ENCODE measurements around the gene CDC42EP3.

Gene CDC42EP3

GRCh38 chr2:37633845-37634244 lies 37.6 kb downstream of the CDC42EP3 start:
- no peak for DNase-seq

DNA sequence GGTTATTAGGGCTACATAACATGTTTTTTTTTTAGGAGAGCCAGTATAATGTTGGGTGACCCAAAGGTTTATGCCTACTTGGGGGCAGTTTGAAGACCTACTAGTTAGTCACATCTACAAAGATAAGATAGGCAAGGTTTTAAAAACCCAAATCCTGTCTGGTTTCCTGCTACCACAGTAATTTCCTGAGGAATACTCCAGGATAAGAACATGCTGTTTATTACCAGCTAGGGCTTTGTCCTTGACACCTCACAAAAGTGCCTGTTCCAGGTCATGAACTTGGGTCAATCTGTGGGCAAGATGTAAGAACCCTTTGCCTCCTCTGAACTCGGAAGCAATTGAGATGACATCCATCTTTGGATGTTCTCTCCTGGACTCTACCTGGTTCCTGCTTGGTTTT lies 38.2 kb downstream of the CDC42EP3 start:
- DNase-seq: no peak

DNA sequence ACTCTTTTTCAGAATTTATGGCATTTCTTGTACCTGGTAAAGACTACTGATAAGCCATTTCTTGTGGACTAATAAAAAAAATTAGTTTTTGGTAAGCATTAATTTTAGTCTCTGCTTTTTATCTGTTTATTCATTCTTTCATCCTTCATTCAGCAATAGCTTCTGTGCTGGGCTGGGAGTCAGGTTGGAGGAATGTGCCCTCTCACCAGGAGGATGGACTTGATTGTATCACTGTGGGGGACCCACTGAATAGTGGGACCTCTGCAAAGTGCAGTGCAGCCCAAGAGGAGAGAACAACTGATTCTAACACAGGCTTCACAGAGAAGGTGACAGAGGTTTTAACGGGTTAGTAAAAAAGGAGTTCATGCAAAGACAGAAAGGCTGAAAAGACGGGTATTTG lies 39.1 kb downstream of the CDC42EP3 start:
- no peak for DNase-seq

DNA sequence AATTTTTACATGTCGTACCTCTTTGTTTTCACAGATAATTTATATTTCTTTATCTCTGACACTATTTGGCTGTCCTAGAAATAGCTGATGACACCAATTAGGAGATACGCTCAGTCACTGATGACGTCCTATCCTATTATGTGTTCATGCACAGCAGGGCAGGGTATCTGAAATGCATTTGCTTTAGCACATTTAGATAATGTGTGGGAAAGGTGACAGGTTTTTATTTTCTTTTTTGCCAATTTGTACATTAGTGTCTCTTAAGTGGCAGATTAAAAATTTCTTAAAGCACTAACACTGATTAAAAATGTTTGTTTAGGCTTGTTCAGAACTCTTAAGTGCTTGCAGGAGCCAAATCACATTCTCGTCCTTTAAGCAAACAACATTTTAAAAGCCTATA lies 39.7 kb downstream of the CDC42EP3 start:
- no peak for DNase-seq

DNA sequence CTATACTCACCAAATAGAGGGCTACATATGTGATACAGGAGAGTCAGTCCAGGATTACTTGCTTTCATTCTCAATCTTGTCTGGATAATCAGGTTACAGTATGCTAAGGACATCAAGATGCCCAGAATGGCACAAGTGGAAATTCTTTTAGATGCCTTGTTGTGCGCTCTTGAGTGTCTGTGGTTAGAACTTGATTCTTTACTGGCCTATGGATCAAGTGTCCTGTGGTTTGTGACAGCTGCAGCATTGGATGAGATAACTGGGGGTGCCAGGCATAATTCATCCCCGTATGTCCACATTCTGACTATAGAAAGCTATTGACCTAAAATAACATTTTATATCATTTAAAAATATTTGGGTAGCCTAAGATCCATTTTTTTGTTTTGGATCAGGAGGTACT lies 40.1 kb downstream of the CDC42EP3 start:
- no peak for DNase-seq

DNA sequence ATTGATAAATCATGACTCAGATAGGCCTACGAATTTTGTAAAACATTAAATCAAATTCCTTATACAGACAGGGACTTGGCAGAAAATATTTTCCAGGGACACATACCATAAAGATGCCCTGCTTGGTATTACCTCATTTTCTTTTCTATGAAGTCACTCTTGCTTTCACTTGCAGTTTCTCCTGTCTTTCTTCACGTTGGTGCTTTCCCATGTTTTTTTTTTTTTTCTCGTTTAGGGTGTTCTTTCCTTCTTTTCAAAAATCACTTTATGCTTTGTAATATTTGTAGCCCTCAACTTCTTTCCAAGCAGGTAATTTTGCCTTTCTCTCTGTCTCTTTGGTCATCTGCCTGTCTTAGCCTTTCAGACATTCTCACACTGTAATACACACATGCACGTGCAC lies 40.7 kb downstream of the CDC42EP3 start:
- no peak for DNase-seq

GRCh38 chr2:37630301-37630700 lies 41.1 kb downstream of the CDC42EP3 start:
- DNase-seq: no peak

- no peak for DNase-seq
Observed at GRCh38 chr2:37629529-37629928, 41.9 kb downstream of the CDC42EP3 start.

DNA sequence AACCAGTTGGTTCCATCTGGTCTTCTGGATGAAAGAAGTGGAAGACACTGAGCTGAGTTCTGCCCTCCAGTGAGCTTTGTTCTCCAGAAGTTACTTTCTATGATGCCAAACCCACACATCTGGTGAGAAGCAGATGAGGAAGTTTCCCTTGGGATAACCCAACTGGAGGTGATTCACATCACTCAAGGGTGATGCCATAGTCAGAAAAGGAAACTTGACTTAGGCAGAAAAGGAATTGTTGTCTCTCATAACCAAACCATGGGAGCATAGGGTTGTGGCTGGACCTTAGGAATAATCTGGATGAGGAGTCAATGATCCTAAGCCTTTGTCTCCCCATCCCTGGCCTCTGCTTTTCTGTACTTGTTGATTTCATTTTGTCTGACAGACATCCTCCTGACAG lies 43.7 kb downstream of the CDC42EP3 start:
- DNase-seq: no peak

DNA sequence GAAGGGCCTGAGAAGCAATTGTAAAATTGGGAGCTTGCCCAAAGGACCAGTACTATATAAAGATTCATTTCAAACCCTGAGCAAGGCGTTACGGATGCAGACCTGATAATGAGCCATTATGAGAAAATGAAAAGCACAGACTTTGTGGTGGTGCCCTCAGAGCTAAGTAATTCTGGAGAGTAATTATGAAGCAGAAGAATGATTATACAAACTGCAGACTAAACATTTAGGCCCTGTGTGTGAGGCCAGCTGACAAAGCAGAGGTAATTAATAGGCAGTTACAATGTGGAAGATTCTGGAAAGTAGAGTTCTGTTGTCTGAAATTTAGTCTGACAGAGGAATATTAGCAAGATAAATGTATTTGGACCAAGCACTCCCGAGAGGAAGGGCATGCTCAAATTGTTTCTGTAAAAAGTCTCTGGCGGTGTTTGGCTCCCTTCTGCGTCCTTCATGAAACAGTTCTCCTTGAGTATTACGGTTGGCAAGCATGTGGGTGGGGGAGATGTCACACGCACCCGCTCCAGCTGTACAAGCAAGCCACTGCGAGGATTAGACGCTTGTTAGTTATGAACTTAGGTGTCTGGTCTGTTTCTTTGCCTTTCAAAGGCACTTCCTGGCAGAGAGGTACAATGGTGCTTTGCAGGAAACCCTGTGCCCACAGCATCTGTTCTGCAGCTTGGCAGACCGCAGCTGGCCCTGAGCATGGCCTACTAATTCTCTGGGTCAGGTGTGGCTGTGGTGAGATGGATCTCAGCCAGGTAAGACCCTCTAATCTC lies 45.5 kb downstream of the CDC42EP3 start:
- peak; percentile 51 for DNase-seq

DNA sequence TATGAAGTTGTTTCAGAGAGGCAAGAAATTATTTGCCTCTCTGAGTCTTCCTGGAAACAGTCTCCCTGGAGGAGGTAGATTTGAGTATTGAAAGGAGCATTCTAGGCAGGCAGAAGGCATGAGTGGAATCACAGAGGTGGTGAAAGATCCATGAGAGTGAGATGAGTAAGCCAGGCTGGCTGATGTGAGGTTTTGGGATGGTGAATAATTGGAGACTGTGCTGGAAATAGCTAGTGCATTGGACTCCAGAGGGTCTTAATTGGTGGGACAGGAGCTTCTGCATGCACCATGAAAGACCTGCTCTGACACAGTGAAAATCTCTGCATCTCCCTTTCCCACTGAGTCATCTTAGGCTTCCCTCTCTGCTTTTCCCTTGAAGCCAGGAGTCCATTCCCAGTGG lies 46.3 kb downstream of the CDC42EP3 start:
- DNase-seq: no peak

DNA sequence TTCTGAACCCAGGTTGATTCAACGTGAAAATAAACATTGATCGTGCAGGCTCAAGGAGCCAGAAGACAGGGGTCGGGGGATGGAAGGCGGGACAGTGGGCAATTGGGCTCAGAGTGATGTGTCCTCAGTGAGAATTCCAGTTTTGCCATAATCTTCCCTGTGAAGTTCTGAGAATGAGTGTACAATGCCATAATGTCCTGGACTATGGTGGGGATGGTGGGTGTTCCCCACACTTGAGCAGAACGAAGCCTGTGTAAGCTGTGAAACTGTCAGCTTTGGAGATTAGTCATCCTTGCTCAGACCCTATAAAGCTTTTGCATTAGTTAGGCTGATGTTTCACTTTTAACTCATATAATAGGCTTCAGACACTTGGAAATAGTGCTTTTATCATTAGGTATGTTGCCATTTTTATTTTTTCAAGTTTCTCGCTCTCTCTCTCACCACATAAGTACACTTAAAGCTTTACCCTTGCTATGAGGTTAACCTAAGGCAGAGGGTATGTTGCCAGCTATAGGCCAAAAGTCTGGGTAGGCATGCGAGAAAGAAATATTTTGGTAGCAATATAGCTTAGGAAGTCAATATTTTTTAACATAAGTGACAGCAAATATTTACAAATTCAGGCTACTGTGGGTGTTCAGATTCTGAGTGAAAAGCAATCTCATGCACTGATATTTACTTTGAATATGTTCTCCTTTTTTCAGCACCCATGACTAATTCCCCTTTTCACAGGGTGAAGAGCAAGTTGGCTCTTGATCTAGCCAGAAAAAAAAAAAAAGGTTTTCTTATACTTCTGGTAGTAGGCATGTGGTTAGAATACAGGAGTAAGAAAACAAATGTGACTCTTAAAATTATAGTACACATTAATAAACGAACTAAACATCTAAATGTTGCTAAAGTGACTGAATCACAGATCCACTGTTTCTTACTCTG lies 47.2 kb downstream of the CDC42EP3 start:
- DNase-seq: no peak

- no peak for DNase-seq
Observed at GRCh38 chr2:37623406-37623805, 48.0 kb downstream of the CDC42EP3 start.

DNA sequence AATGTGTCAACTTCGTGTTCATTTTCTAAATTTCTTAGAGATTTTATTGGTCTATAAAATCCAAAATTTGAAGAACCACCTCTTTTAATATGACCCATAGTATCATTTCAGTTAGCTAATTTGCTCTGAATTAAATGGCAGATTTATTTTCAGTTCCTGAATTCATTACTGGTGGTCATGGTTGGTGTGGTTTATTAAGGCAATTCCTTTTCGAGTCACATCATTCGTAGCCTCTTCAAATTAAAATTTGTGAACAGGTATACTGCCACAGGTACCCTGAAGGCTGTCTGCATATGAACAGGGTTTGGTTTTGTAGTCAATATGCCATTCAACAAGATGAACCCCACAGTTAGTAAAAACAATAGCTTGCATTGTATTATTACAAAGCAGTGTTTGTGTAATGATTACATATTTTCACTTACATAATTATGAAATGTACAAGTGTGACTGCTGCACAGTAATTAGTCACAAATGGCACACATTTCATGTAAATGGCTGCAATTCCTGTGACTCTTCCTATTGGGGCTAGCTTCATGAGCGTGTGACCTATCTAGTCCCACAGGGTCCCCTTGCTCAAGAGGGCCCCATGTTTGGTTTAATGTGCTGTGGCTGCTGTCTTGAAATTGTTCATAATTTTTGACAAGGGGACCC lies 48.9 kb downstream of the CDC42EP3 start:
- no peak for DNase-seq

DNA sequence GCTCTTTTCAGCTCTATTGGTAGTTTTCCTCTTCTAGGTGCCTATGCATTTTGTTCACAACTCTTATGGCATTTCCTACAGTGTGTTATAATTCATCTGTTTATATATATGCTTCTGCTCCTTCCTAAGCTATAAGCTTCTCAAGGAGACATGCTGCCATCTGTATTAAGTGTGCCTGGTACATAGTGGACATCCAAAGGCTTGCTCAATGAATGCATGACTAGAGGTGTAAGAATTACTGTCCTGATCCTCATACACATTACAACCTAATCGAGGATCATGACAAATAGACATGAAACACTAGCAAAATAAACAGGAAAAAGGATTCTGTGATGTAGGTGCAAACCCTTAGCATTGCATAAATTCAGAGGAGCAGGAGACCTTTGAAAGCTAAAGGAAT lies 50.2 kb downstream of the CDC42EP3 start:
- no peak for DNase-seq

GRCh38 chr2:37619959-37620300 lies 51.5 kb downstream of the CDC42EP3 start:
- DNase-seq: no peak

- no peak for DNase-seq
Observed at GRCh38 chr2:37619230-37619958, 52.0 kb downstream of the CDC42EP3 start.

DNA sequence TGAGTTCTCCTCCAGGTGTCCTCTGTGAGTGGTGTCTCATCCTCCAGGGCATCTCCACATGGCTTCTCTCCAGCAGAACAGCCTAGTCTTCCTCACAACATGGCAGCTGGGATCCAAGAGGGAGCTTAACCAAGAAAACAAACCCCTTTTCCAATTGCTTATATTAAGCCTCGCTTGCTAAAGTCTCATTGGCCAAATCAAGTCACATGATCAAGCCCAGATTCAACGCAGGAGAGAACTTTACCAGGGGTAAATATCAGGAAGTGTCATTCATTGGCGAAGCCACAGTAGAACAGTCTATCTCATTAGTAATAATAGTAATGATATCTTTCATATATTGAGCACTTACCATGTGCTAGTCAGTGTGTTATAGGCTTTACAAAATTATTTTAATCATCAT lies 53.1 kb downstream of the CDC42EP3 start:
- DNase-seq: no peak

GRCh38 chr2:37617119-37617892 lies 54.1 kb downstream of the CDC42EP3 start:
- DNase-seq: no peak

DNA sequence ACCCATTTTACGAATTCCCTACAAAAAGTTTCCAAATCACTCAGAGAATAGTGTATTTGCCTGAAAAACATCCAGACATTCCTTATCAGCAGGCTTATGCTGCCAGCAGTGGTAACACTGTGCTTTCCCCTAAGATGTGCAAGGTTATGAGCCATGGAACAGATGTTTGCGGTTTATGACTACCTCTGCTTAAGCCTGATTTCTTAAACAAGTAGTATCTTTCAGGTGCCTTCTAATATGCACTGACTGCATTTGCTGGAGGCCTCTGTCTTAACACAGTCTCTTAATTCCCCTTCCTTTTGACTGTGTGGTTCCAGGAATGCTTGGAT lies 54.8 kb downstream of the CDC42EP3 start:
- no peak for DNase-seq

- peak; percentile 38 for DNase-seq
Observed at GRCh38 chr2:37615804-37616676, 55.4 kb downstream of the CDC42EP3 start.
